Neural cell (in vitro differentiated cells): Measurements from ENCODE around the gene RBM3. TPM values are rescaled to one million over a fixed set of nuclear protein-coding genes. Genes with fewer than 3 reads are reported as not detected.

Experiments
- H2AFZ ChIP-seq: fragments of 200-600, 300-800 bp; sonication (generic), shearing (Covaris generic); 2 replicates; pipeline ENCODE4 v1.6.0; 2014; ENCODE audit warnings: low read depth, mild to moderate bottlenecking, antibody characterized with exemption, low read length, moderate library complexity
- H3F3A ChIP-seq: fragments of 200-600 bp; shearing (Covaris generic); 2 replicates; pipeline ENCODE4 v1.6.1; 2016; ENCODE audit warnings: mild to moderate bottlenecking, moderate library complexity, mixed read lengths, antibody characterized with exemption, low read length; ENCODE audit not compliant: insufficient read depth, poor library complexity, severe bottlenecking
- H3K27ac ChIP-seq: fragments of 200-600, 300-800 bp; sonication (generic), shearing (Covaris generic); 2 replicates; pipeline ENCODE4 v1.5.1; 2014; ENCODE audit warnings: mild to moderate bottlenecking, low read length, moderate library complexity
- H3K27me3 ChIP-seq: fragments of 300-800, 200-600 bp; sonication (generic), shearing (Covaris generic); 2 replicates; pipeline ENCODE4 v1.6.0; 2014; ENCODE audit warnings: mild to moderate bottlenecking, low read depth, low read length, moderate library complexity; ENCODE audit not compliant: insufficient read depth
- H3K36me3 ChIP-seq: fragments of 300-800, 200-600 bp; sonication (generic), shearing (Covaris generic); 2 replicates; pipeline ENCODE4 v1.5.1; 2014; ENCODE audit warnings: mild to moderate bottlenecking, antibody characterized with exemption, low read length, moderate library complexity; ENCODE audit not compliant: insufficient read depth
- H3K4me2 ChIP-seq: fragments of 300-800, 200-600 bp; sonication (generic), shearing (Covaris generic); 2 replicates; pipeline ENCODE4 v1.6.0; 2014; ENCODE audit warnings: mild to moderate bottlenecking, low read length
- H3K4me3 ChIP-seq: fragments of 300-800, 200-600 bp; sonication (generic), shearing (Covaris generic); 2 replicates; pipeline ENCODE4 v1.5.1; 2014; ENCODE audit warnings: mild to moderate bottlenecking, low read length, moderate library complexity
- H3K79me2 ChIP-seq: fragments of 200-600 bp; shearing (Covaris generic); replicated peaks from 2 replicates; pipeline ENCODE4 v1.6.0; 2014; ENCODE audit warnings: mild to moderate bottlenecking, low read length, moderate library complexity; ENCODE audit not compliant: insufficient read depth
- H3K9ac ChIP-seq: fragments of 300-800, 200-600 bp; sonication (generic), shearing (Covaris generic); 2 replicates; pipeline ENCODE4 v1.6.1; 2016; ENCODE audit warnings: mild to moderate bottlenecking, low read length, mixed read lengths
- H3K9me2 ChIP-seq: fragments of 200-600 bp; shearing (Covaris generic); 2 replicates; pipeline ENCODE4 v1.6.1; 2016; ENCODE audit warnings: mild to moderate bottlenecking, low read length, mixed read lengths; ENCODE audit not compliant: insufficient read depth
- H3K9me3 ChIP-seq: fragments of 200-600, 300-800 bp; sonication (generic), shearing (Covaris generic); 2 replicates; pipeline ENCODE4 v1.6.1; 2016; ENCODE audit warnings: mild to moderate bottlenecking, mixed run types, low read length, moderate library complexity, mixed read lengths
- H4K20me1 ChIP-seq: fragments of 200-600 bp; shearing (Covaris generic); 2 replicates; pipeline ENCODE4 v1.6.1; 2016; ENCODE audit warnings: mild to moderate bottlenecking, mixed run types; ENCODE audit not compliant: insufficient read depth
- EZH2 ChIP-seq: fragments of 200-600, 300-800 bp; shearing (Covaris generic), sonication (generic); IDR thresholded peaks from 2 replicates; pipeline ENCODE4 v1.6.1; 2014; ENCODE audit warnings: antibody characterized with exemption, low read length, borderline replicate concordance, mild to moderate bottlenecking; ENCODE audit not compliant: insufficient read depth, poor library complexity, severe bottlenecking
- SMC3 ChIP-seq: fragments of 450-650 bp; conservative IDR thresholded peaks from 2 replicates; pipeline ENCODE4 v1.6.1; 2014; ENCODE audit warnings: antibody characterized with exemption, mild to moderate bottlenecking, moderate library complexity; ENCODE audit not compliant: poor library complexity
- TAF1 ChIP-seq: IDR thresholded peaks from 2 replicates; pipeline ENCODE4 v1.6.1; 2012; ENCODE audit warnings: low read depth
- polyA plus RNA-seq: library from polyadenylated mRNA; depleted of rRNA; stranded (reverse); fragments of >200 nt; gene quantifications from 2 replicates; pipeline ENCODE4 v1.2.3, GENCODE V29; 2014
- small RNA-seq, 3 experiments: library from RNA; depleted of rRNA; stranded (forward); fragments of <200 nt; gene quantifications; one replicate each; pipeline ENCODE3, GENCODE V24; 2012
- TF ChIP-seq, protein P1 (sequence below): fragments of 450-650 bp; IDR thresholded peaks from 2 replicates; pipeline ENCODE4 v1.5.1; 2014; ENCODE audit warnings: antibody characterized with exemption, mild to moderate bottlenecking, moderate library complexity; ENCODE audit not compliant: poor library complexity, severe bottlenecking

The RBM3 gene
- polyA plus RNA-seq, 1 donor from 2014 or later: 378 TPM

DNA sequence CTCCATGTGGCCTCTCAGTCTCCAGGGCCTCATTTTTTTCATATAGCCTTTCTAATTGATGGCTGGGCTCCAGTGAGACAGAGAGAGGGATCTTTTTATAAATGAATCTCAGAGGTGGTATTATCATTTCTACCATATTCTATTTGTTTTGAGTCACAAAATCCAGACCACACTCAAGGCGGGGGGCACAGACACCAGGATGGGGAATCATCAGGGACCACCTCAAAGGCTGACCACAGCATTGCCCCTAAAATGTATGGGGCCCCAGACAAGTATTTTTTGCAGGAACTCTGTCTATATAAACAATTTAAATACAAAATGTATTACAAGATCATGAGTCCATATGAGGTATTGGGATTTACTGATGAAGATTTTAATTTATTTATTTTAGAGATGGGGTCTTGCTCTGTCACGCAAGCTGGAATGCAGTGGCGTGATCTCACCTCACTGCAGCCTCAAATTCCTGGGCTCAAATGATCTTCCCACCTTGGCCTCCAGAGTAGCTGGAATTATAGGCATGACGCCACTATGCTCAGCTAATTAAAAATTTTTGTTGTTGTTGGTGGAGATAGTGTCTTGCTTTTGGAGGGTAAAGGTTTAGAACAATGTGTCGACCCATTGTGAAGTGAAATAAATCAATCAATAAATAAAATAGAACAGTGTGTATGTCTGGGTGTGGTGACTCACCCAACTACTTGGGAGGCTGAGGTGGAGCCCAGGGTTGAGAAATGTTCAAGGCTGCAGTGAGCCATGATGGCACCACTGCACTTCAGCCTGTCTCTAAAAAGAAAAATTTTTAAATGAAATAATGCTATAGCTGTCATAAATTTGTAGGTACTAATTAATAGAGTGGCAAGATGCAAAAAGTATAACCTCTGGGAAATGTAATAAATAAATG lies 52.4 kb downstream of the RBM3 start:
- H2AFZ ChIP-seq: no peak overlapping the region
- H3K9ac ChIP-seq: no peak overlapping the region
- H3K9me3 ChIP-seq: no peaks in the 10 kb centered on the region
- H4K20me1 ChIP-seq: no peaks in the 10 kb centered on the region
- no peak for TF ChIP-seq SMC3
- TF ChIP-seq, protein P1, sequence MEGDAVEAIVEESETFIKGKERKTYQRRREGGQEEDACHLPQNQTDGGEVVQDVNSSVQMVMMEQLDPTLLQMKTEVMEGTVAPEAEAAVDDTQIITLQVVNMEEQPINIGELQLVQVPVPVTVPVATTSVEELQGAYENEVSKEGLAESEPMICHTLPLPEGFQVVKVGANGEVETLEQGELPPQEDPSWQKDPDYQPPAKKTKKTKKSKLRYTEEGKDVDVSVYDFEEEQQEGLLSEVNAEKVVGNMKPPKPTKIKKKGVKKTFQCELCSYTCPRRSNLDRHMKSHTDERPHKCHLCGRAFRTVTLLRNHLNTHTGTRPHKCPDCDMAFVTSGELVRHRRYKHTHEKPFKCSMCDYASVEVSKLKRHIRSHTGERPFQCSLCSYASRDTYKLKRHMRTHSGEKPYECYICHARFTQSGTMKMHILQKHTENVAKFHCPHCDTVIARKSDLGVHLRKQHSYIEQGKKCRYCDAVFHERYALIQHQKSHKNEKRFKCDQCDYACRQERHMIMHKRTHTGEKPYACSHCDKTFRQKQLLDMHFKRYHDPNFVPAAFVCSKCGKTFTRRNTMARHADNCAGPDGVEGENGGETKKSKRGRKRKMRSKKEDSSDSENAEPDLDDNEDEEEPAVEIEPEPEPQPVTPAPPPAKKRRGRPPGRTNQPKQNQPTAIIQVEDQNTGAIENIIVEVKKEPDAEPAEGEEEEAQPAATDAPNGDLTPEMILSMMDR: no peak
- TF ChIP-seq TAF1: no peak
- no peak for TF ChIP-seq EZH2
- no peak overlapping the region for H3K4me2 ChIP-seq
- no peaks in the 10 kb centered on the region for H3F3A ChIP-seq
- H3K9me2 ChIP-seq: no peaks in the 10 kb centered on the region
- H3K79me2 ChIP-seq: no peaks in the 10 kb centered on the region
- no peak overlapping the region for H3K4me3 ChIP-seq
- H3K27me3 ChIP-seq: no peaks in the 10 kb centered on the region
- no peak overlapping the region for H3K27ac ChIP-seq
- H3K36me3 ChIP-seq: no peaks in the 10 kb centered on the region

Small RNA genes lying within 50 kb of the gene (small RNA-seq; reads per million reads assigned to genes)
- 0 reads per million in 3 experiments for gene MRPL32P1

Other genes starting within 250 kb of the RBM3 start
- not detected in 2 replicates for gene SSX3, start 217.8 kb upstream of the RBM3 start, polyA plus RNA-seq
- not detected in 2 replicates for gene SSX4, start 190.9 kb upstream of the RBM3 start, polyA plus RNA-seq
- gene SSX4B, start 162.5 kb upstream of the RBM3 start, polyA plus RNA-seq: not detected in 2 replicates
- gene SLC38A5, start 104.2 kb upstream of the RBM3 start, polyA plus RNA-seq: 0.48 and 3.3 TPM in 2 replicates
- 76.5 and 83.5 TPM in 2 replicates for gene FTSJ1, start 98.3 kb upstream of the RBM3 start, polyA plus RNA-seq
- gene PORCN, start 65.5 kb upstream of the RBM3 start, polyA plus RNA-seq: 29.8 and 32.1 TPM in 2 replicates
- 134 and 143 TPM in 2 replicates for gene EBP, start 52.7 kb upstream of the RBM3 start, polyA plus RNA-seq
- gene TBC1D25, start 34.8 kb upstream of the RBM3 start, polyA plus RNA-seq: 4.5 and 7.3 TPM in 2 replicates
- gene WDR13, start 23.0 kb downstream of the RBM3 start, polyA plus RNA-seq: 210 and 217 TPM in 2 replicates
- gene WAS, start 109.3 kb downstream of the RBM3 start, polyA plus RNA-seq: 1.0 and 1.1 TPM in 2 replicates
- gene SUV39H1, start 122.2 kb downstream of the RBM3 start, polyA plus RNA-seq: 3.1 and 3.2 TPM in 2 replicates
- not detected in 2 replicates for gene GLOD5, start 187.3 kb downstream of the RBM3 start, polyA plus RNA-seq
- gene GATA1, start 212.1 kb downstream of the RBM3 start, polyA plus RNA-seq: not detected in 2 replicates
- 161 and 166 TPM in 2 replicates for gene HDAC6, start 227.6 kb downstream of the RBM3 start, polyA plus RNA-seq